Right cardiac atrium (tissue), 5 donors: Measurements from ENCODE around the gene LAPTM5. TPM values are rescaled to one million over a fixed set of nuclear protein-coding genes. Genes with fewer than 3 reads are reported as not detected.

Experiments
- ATAC-seq, 2 donors: fragments of 200-7000 bp; cut with Tn5 transposase; one replicate each; pipeline versions ENCODE4 v1.8.0 to v1.9.1; 2020; ENCODE audit warnings: moderate library complexity in 2 of 2, mild to moderate bottlenecking in 1 of 2
- DNase-seq, 3 donors: peaks; one replicate each; pipeline ENCODE4 v3.0.0-alpha.2; 2020
- H3K27ac ChIP-seq: one replicate; pipeline ENCODE4 v1.5.1; 2013; ENCODE audit warnings: mild to moderate bottlenecking, low read length, control low read depth, moderate library complexity
- H3K27me3 ChIP-seq: one replicate; pipeline ENCODE4 v1.6.1; 2013; ENCODE audit not compliant: control insufficient read depth, insufficient read depth
- H3K4me1 ChIP-seq: one replicate; pipeline ENCODE4 v1.6.1; 2013; ENCODE audit warnings: low read length; ENCODE audit not compliant: control insufficient read depth, insufficient read depth
- H3K4me3 ChIP-seq: one replicate; pipeline ENCODE4 v1.5.1; 2013; ENCODE audit warnings: low read length, control low read depth
- H3K9me3 ChIP-seq: one replicate; pipeline ENCODE4 v1.6.1; 2013; ENCODE audit warnings: low read length; ENCODE audit not compliant: control insufficient read depth
- WGBS: extraction: QIAGEN DNeasy Blood & Tissue Kit; methylation state at CpG from one replicate; pipeline ENCODE4 v1.1.7; 2013; 5-methylcytosine and 5-hydroxymethylcytosine counted together
- intact Hi-C, 4 donors: fragments of 100-400 bp; cut with DNase I; formaldehyde crosslinking; loops; one replicate each; pipeline versions ENCODE4 v1.11.0 to v1.14.0; 2022 to 2023
- polyA plus RNA-seq: library from polyadenylated mRNA; stranded (reverse); fragments of 200-250 nt; gene quantifications from one replicate; pipeline ENCODE4 v1.2.3, GENCODE V29; 2013
- total RNA-seq, 4 donors: library from RNA; stranded (reverse); fragmentation: NEBNext Ultra II Directional; extraction: Animal tissue kit (Norgen Biotek cat#: 25700); gene quantifications; one replicate each; pipeline ENCODE4 v1.2.1, GENCODE V29; 2021
- donor health status: healthy with polysubstance abuse.
- donor health status: DM: no; HTN: yes; CAD: no.
- donor health status: DM: no; HTN: no; CAD: no.
- donor health status: DM: no; HTN: yes; CAD: no; lungs with severe emphysema.
- donor health status: DM: yes; HTN: yes; CAD: no.

Gene LAPTM5
- total and polyA plus RNA-seq, 5 donors = 14.4 to 55.1 (median 40.1) TPM

DNA sequence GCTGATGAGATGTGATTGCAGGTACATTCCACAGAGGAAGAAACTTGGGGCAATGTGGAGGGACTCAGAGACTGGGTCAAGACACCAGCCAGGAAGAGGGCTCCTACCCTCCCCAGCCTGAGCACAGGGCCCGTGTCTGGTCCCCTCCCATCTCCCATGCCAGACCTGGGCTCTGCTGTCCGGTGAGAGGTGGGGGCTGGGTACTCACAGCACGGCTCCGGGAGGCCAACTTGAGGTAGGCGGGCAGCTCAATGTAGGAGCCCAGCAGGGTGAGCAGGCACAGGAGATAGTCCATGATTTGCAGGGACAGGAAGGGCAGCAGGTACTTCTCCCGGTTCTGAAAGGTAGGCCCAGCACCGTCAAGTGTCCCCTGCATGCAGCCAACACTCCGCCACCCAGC lies 18.0 kb downstream of the LAPTM5 start:
- no peak overlapping the region for H3K27ac ChIP-seq
- ATAC-seq (no peak), DNase-seq (peak in 1 of 3 donors; percentile 21)
- H3K4me3 ChIP-seq = no peak overlapping the region
- intact Hi-C loops = no loop called here
- H3K27me3 ChIP-seq = no peaks in the 10 kb centered on the region
- 85% methylated on average over 8 of the region's 8 CpGs for WGBS
- H3K4me1 ChIP-seq = no peaks in the 10 kb centered on the region
- no peaks in the 10 kb centered on the region for H3K9me3 ChIP-seq

DNA sequence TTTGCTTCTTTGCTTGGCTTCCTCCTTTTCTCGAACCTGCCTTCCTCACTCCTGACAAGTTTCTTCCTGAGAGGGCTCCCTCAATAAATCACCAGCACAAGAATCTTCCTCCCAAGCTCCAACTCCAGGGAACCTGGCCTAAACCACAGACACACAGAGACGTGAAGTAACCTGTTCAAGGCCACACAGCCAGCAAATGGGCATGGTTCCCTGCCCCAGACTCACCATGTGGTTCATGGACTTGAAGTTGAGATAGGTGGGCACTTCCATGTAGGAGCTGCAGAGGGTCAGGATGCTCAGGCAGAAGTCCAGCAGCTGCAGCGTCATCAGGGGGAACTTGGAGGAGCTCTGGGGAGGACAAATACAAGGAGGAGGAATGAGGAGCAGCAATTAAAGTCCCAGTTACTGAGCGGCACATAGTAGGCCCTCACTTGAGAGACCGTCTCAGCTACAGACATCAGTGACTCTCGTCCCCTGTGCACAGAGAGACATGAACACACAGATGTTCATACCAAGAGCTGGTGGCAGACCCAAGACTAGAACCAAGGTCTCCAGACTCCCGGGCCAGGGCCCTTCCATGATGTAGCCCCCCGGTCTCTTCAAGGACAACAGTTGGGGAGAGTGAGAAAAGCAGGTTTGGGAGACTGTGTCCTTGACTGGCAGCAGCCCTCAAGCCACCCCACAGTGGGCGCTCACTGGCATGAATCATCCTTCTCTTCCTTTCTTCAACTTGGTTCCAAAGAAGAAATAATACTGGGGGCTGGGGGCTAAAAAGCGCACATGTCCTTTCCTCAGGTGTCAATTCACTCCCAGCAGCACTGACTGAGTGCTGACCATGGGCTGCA lies 18.6 kb downstream of the LAPTM5 start:
- no peaks in the 10 kb centered on the region for H3K27me3 ChIP-seq
- ATAC-seq = no peak
- no peak overlapping the region for H3K4me3 ChIP-seq
- H3K9me3 ChIP-seq = no peaks in the 10 kb centered on the region
- intact Hi-C loops = no loop called here
- peak in 1 of 3 donors; percentile 25 for DNase-seq
- WGBS = 91% methylated on average over 10 of the region's 10 CpGs
- no peak overlapping the region for H3K27ac ChIP-seq
- no peaks in the 10 kb centered on the region for H3K4me1 ChIP-seq

DNA sequence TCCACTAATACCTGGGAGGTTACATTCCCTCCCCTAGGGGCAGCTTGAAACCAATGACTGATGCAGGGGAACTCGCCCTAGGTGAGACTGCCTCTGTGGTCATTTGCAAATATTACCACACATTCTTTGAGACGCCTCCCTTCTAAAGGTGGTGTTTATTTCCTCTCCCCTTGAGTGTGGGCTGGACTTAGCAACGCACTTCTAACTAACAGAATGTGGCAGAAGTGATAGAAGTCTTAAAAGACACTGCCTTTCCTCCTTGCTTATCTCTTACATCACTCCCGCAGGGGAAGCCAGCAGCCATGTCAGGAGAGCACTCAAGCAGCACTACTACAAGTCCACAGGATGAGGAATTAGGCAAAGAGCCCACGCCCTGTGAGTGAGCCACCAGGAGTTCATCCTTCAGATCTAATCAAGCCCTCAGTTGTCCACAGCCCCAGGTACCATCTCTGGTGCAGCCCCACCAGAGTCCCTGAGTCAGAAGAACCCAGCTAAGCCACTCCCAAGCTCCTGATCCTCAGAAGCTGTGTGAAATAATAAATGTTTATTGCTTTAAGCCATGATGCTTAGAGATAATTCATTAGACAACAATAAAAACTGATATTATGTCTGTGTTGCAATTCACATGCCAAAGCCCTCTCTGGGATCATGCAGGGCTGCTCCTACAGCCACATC lies 19.4 kb downstream of the LAPTM5 start:
- Histone ChIP-seq H3K27ac (no peak overlapping the region), H3K9me3 (no peaks in the 10 kb centered on the region), H3K4me3 (no peak overlapping the region), H3K27me3 (no peaks in the 10 kb centered on the region), H3K4me1 (no peaks in the 10 kb centered on the region)
- DNase-seq (no peak), ATAC-seq (no peak)
- 82% methylated on average over 5 of the region's 5 CpGs for WGBS
- intact Hi-C loops = no loop called here

GRCh38 chr1:30737357-30738039 lies 20.1 kb downstream of the LAPTM5 start:
- Histone ChIP-seq H3K27me3 (no peaks in the 10 kb centered on the region), H3K27ac (no peak overlapping the region), H3K9me3 (no peaks in the 10 kb centered on the region), H3K4me1 (no peaks in the 10 kb centered on the region), H3K4me3 (no peak overlapping the region)
- DNase-seq = peak in 1 of 3 donors; percentile 21
- intact Hi-C loops = no loop called here
- ATAC-seq = no peak
- 92% methylated on average over 14 of the region's 14 CpGs for WGBS

DNA sequence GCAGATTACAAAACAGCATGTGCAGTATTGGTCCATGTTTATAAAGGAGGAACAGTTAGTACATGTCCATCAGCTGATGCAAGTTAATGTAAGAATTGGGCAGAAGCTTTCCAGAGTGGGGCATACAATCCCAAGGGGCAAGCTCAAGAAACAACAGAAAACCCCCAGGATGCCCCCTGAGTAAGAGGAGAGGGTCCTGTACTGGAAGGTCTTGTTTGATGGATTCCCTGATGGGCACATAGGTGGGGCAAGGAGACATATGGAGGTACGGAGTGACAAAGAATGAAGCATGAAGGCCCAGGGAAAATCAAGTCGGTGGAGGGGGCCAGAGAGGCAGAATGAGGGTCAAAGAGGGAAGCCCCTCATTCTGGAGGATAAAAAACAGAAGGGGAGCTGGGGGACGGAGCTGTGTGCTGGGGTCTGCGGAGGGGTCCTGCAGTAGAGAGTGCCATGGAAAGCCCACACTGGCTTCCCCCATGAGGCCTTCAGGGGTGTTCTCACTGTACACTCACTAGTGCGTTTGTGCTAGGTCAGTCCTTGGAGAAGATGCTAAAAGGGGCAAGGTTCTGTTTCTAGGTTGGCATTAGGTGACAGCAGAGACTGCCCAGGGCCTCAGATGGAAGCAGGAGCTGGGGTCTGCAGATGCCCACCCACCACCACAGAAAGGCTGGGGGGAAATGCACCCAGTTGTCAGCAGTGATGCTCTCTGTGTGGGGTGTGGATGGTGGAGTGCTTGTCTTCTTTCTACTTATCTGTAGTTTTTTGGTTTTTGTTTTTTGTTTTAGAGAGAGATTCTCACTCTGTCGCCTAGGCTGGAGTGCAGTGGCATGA lies 21.7 kb downstream of the LAPTM5 start:
- Histone ChIP-seq H3K27me3 (no peaks in the 10 kb centered on the region), H3K4me3 (no peak overlapping the region), H3K9me3 (no peaks in the 10 kb centered on the region), H3K4me1 (no peaks in the 10 kb centered on the region), H3K27ac (no peak overlapping the region)
- ATAC-seq (no peak), DNase-seq (peak in 1 of 3 donors; percentile 17)
- intact Hi-C loops = no loop called here
- WGBS = 92% methylated on average over 6 of the region's 6 CpGs

- no peak overlapping the region for H3K27ac ChIP-seq
- H3K27me3 ChIP-seq = no peaks in the 10 kb centered on the region
- H3K9me3 ChIP-seq = no peaks in the 10 kb centered on the region
- DNase-seq (peak in 1 of 3 donors; percentile 55), ATAC-seq (peak in 1 of 2 donors; percentile 51)
- H3K4me3 ChIP-seq = no peak overlapping the region
- intact Hi-C loops = no loop called here
- 64% methylated on average over 6 of the region's 6 CpGs for WGBS
- no peaks in the 10 kb centered on the region for H3K4me1 ChIP-seq
Measured at GRCh38 chr1:30735124-30735523, 22.4 kb downstream of the LAPTM5 start.

DNA sequence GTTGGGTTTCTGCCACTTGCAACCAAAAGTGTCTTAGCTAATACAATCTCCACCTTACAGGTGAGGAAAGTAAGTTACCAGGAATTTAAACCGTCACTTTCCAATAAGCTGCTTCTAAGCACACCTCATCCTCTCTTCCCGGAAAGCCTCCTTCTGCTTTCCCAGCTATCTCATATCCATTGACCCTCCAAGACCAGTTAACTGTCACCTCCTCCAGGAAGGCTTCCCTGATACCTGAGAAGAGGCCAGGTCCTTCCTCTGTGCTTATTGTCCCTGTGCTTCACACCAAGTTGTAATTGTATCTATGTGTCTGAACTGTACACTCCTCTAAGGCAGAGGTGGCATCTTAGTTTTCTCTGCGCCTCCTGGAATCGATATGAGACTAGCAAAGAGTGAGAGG lies 23.0 kb downstream of the LAPTM5 start:
- Histone ChIP-seq H3K4me1 (no peaks in the 10 kb centered on the region), H3K4me3 (no peak overlapping the region), H3K9me3 (no peaks in the 10 kb centered on the region), H3K27ac (no peak overlapping the region), H3K27me3 (no peaks in the 10 kb centered on the region)
- ATAC-seq = no peak
- intact Hi-C loops = loop anchor here in 1 of 4 donors (5.0 kb wide), 1 partner anchor 178 kb away; no protein-coding TSS in a partner anchor
- 95% methylated on average over 4 of the region's 4 CpGs for WGBS
- no peak for DNase-seq

- no peaks in the 10 kb centered on the region for H3K27me3 ChIP-seq
- no peak overlapping the region for H3K27ac ChIP-seq
- H3K9me3 ChIP-seq = no peaks in the 10 kb centered on the region
- WGBS = 85% methylated on average over 4 of the region's 4 CpGs
- intact Hi-C loops = loop anchor here in 1 of 4 donors (5.0 kb wide), 1 partner anchor 178 kb away; no protein-coding TSS in a partner anchor
- no peaks in the 10 kb centered on the region for H3K4me1 ChIP-seq
- ATAC-seq (no peak), DNase-seq (no peak)
- H3K4me3 ChIP-seq = no peak overlapping the region
Measured at GRCh38 chr1:30734106-30734505, 23.5 kb downstream of the LAPTM5 start.

GRCh38 chr1:30733493-30733892 lies 24.1 kb downstream of the LAPTM5 start:
- WGBS = 82% methylated on average over 8 of the region's 8 CpGs
- Histone ChIP-seq H3K27ac (no peak overlapping the region), H3K9me3 (no peaks in the 10 kb centered on the region), H3K4me3 (no peak overlapping the region), H3K27me3 (no peaks in the 10 kb centered on the region), H3K4me1 (no peaks in the 10 kb centered on the region)
- intact Hi-C loops = loop anchor here in 1 of 4 donors (5.0 kb wide), 1 partner anchor 179 kb away; no protein-coding TSS in a partner anchor
- ATAC-seq (no peak), DNase-seq (peak in 1 of 3 donors; percentile 39)

GRCh38 chr1:30732277-30732996 lies 25.1 kb downstream of the LAPTM5 start:
- no peak overlapping the region for H3K4me3 ChIP-seq
- peak in 1 of 3 donors; percentile 13 for DNase-seq
- no peaks in the 10 kb centered on the region for H3K4me1 ChIP-seq
- H3K9me3 ChIP-seq = no peaks in the 10 kb centered on the region
- H3K27ac ChIP-seq = no peak overlapping the region
- 73% methylated on average over 10 of the region's 10 CpGs for WGBS
- intact Hi-C loops = loop anchor here in 1 of 4 donors (5.0 kb wide), 1 partner anchor 180 kb away; no protein-coding TSS in a partner anchor
- H3K27me3 ChIP-seq = no peaks in the 10 kb centered on the region
- ATAC-seq = no peak
